GM19035 (cell line): ENCODE data around the gene IGSF3.
A peak's percentile ranks its signal among the peaks of the same experiment; 100 is the strongest.

Experiments used
- ATAC-seq: cut with Tn5 transposase; IDR thresholded peaks from one replicate; pipeline ENCODE4 v1.9.1; 2021; ENCODE audit not compliant: unreplicated experiment

Gene IGSF3

GRCh38 chr1:116561563-116561962, 106.0 kb downstream of the IGSF3 start:
- ATAC-seq, result no peak

GRCh38 chr1:116560704-116561490, 106.6 kb downstream of the IGSF3 start:
- peak; percentile 24 for ATAC-seq

GRCh38 chr1:116559304-116559761, 108.2 kb downstream of the IGSF3 start:
- peak; percentile 40 for ATAC-seq

GRCh38 chr1:116558571-116558970, 109.0 kb downstream of the IGSF3 start:
- ATAC-seq, result no peak

GRCh38 chr1:116558140-116558549, 109.4 kb downstream of the IGSF3 start:
- ATAC-seq, result peak; percentile 29

GRCh38 chr1:116557323-116557878, 110.1 kb downstream of the IGSF3 start:
- ATAC-seq, result no peak

GRCh38 chr1:116556289-116557006, 111.1 kb downstream of the IGSF3 start:
- peak; percentile 51 for ATAC-seq

- ATAC-seq, result no peak
These were observed 112.6 kb downstream of the IGSF3 start for GRCh38 chr1:116554924-116555323.

GRCh38 chr1:116553386-116554115, 114.0 kb downstream of the IGSF3 start:
- ATAC-seq, result no peak

GRCh38 chr1:116546354-116546977, 121.1 kb downstream of the IGSF3 start:
- ATAC-seq, result no peak

- no peak for ATAC-seq
These were observed 122.2 kb downstream of the IGSF3 start for GRCh38 chr1:116545359-116545705.

GRCh38 chr1:116544588-116545358, 122.8 kb downstream of the IGSF3 start:
- ATAC-seq, result no peak

- ATAC-seq, result peak; percentile 39
These were observed 127.4 kb downstream of the IGSF3 start for GRCh38 chr1:116540088-116540487.

- peak; percentile 79 for ATAC-seq
These were observed 129.0 kb downstream of the IGSF3 start for GRCh38 chr1:116538544-116538943.

- no peak for ATAC-seq
These were observed 129.6 kb downstream of the IGSF3 start for GRCh38 chr1:116537898-116538297.

GRCh38 chr1:116537040-116537831, 130.3 kb downstream of the IGSF3 start:
- ATAC-seq, result no peak

- no peak for ATAC-seq
These were observed 133.4 kb downstream of the IGSF3 start for GRCh38 chr1:116534014-116534739.

GRCh38 chr1:116533429-116533820, 134.1 kb downstream of the IGSF3 start:
- ATAC-seq, result no peak
